ENCODE results near the gene SDCBP2. TPM values are rescaled to one million over a fixed set of nuclear protein-coding genes. Genes with fewer than 3 reads are reported as not detected.
"Not testable (repeated sequence)": the region's sequence is repeated elsewhere in the genome, so short reads cannot be mapped to it uniquely, and the experiment has no call there.

The SDCBP2 gene
- total and polyA plus RNA-seq, 2 of the 13 experiments (the other 11 are each of a cell fraction or from before 2014, with no cell fraction given) = 1.2 to 2.4 TPM

DNA sequence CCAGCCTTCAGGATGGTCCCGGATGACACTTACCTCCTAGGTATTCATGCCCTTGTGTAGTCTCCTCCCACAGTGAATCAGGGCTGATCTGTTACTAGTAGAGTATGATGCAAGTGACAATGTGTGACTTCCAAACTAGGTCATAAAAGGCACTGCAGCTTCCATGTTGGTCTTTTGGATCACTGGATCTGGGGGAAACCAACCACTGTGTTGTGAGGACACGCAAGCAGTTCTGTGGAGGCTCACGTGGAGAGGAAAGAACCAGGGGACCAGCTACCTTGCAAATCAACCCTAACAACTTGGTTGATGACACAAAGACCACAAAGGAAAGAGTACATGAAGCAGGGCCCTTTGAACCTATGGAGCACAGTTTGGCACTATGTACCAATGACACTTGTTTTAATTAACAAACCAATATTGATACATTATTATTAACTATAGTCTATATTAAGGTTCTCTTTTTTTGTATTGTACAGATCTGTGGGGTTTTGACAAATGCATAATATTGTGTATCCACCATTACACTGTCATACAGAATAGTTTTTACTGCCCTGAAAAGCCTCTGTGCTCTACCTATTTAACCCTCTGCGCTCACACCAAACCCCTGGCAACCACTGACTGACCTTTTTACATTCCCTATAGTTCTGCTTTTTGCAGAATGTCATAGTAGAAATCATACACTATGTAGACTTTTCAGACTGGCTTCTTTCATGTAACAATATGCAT is 16.3 kb upstream of the SDCBP2 start (continued):
- TF ChIP-seq RBM22 (optimal IDR thresholded peaks at IDR 0.05; ENCODE audit: low read length) (peak; percentile 84), SIX4 (CRISPR knock-in tag; IDR thresholded peaks at IDR 0.05) (no peak), ZNF431 (CRISPR knock-in tag; IDR thresholded peaks at IDR 0.05; ENCODE audit: borderline replicate concordance, low read depth) (no peak), NONO (IDR thresholded peaks at IDR 0.05) (no peak), NONO (CRISPR knock-in tag; conservative IDR thresholded peaks at IDR 0.05) (no peak), POLR2A (IDR thresholded peaks at IDR 0.05; ENCODE audit: insufficient read depth in 1 of 2, low read depth in 2 of 2, low read length in 2 of 2) (0 out of 4 replicates have a peak, but pooled peaks of 1 of the 2 experiments have one; percentile 26), ONECUT2 (CRISPR knock-in tag; IDR thresholded peaks at IDR 0.05) (no peak)
- TF ChIP-seq, protein P1, sequence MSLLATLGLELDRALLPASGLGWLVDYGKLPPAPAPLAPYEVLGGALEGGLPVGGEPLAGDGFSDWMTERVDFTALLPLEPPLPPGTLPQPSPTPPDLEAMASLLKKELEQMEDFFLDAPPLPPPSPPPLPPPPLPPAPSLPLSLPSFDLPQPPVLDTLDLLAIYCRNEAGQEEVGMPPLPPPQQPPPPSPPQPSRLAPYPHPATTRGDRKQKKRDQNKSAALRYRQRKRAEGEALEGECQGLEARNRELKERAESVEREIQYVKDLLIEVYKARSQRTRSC (CRISPR knock-in tag; IDR thresholded peaks at IDR 0.05; ENCODE audit: low read depth) = no peak

DNA sequence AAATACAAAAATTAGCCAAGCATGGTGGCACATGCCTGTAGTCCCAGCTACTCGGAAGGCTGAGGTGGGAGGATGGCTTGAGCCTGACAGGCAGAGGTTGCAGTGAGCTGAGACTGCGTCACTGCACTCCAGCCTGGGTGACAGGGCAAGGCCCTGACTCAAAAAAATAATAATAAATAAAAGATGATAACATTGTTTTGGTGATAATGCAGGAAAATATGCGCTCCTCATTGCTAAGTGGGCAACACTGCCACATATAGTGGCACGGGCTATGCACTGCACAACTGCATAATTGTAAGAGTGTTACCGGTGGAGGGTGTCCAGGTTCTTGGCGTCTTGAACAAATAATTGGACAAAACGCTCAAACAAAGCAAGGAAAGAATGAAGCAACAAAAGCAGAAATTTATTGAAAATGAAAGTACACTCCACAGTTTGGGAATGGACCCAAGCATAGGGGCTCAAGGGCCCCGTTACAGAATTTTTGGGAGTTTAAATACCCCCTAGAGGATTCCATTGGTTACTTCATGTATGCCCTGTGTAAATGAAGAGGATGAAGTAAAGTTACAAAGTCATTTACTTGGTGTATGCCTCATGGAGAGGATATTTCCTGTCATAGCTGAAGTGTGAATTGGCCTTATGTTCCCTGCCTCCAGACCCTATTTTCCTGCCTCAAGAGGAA is 14.6 kb upstream of the SDCBP2 start:
- H3K4me2 ChIP-seq (ENCODE audit: low read depth, low read length); H3K9ac ChIP-seq (ENCODE audit: insufficient read depth, low read depth, low read length); H3K36me3 ChIP-seq (replicated peaks in 1 of 2; ENCODE audit: control insufficient read depth in 1 of 2, insufficient read depth in 2 of 2, low read length in 2 of 2); H3K4me1 ChIP-seq (ENCODE audit: insufficient read depth, low read length); DNase-seq (ENCODE audit: low spot score); H3K27ac ChIP-seq (ENCODE audit: extremely low read length, insufficient read depth, low read length); in situ Hi-C loops (cut with HindIII; ENCODE audit: extremely low pct_ligation_motif_present, low pct_unique_long_range_greater_than_20kb); H3K4me3 ChIP-seq (replicated peaks in 1 of 3; ENCODE audit: insufficient read depth in 1 of 3, low read depth in 2 of 3, low read length in 3 of 3); H3K79me2 ChIP-seq (ENCODE audit: insufficient read depth, low read length); H4K20me1 ChIP-seq (ENCODE audit: insufficient read depth, low read length); CTCF ChIA-PET (ENCODE audit: low intra/inter-chr PET ratio, low total read pairs); H2AFZ ChIP-seq (ENCODE audit: low read length); FAIRE-seq; ATAC-seq; BruUV-seq (replicated peaks); intact Hi-C loops (cut with micrococcal nuclease; ENCODE audit: unreplicated experiment); H3K27me3 ChIP-seq (ENCODE audit: control insufficient read depth in 1 of 2, insufficient read depth in 2 of 2, low read length in 2 of 2): not testable (repeated sequence)
- H3K9me3 ChIP-seq (ENCODE audit: low read length) = peaks cover 14% of the 10 kb centered on the region
- POLR2A ChIA-PET = interaction anchor here (1.2 to 1.6 kb wide), 2 partner anchors 13 to 18 kb away, joined by 3 to 4 read pairs; no protein-coding TSS in a partner anchor
- 92% methylated on average over 8 of the region's 8 CpGs for WGBS (ENCODE audit: low lambda C conversion rate)
- 0 out of 2 replicates have a peak, but pooled peaks have one; percentile 20 for TF ChIP-seq POLR2AphosphoS5 (IDR thresholded peaks at IDR 0.05; ENCODE audit: low read depth, low read length)
